ENCODE measurements around the gene RAB9A.
A peak's percentile ranks its signal among the peaks of the same experiment; 100 is the strongest.
"Not testable (repeated sequence)": the region's sequence is repeated elsewhere in the genome, so short reads cannot be mapped to it uniquely, and the experiment has no call there.

The RAB9A gene

DNA sequence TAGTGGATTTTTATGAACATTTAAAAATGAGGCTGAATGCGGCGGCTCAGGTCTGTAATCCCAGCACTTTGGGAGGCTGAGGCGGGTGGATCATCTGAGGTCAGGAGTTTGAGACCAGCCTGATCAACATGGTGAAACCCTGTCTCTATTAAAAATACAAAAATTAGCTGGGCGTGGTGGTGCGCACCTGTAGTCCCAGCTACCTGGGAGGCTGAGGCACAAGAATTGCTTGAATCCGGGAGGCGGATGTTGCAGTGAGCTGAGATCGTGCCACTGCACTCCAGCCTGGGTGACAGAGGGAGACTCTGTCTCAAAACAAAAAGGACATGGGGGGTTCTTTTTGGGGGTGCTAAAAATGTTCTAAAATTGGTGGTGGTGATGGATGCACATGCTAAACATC is 19.2 kb upstream of the RAB9A start:
- DNase-seq (ENCODE audit: low spot score), result not testable (repeated sequence)

DNA sequence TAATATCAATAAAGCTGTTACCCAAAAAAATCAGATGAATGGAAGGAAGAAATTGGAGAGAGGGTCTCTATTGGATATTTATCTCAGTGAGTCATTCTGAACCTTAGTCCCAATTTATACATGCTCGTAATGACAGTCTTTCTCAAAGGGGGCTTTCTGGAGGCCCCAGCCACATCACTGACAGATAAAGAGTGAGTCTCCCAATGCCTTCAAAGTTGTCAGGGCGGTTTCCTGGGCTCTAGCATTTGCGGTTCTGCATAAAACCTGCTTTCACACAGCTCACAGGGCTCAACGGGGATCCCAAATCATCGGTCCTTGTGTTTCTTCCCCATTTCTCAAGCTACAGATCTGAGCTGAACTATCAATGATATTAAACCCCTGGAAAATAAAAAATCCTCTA is 18.7 kb upstream of the RAB9A start:
- DNase-seq (ENCODE audit: low spot score), result no peak

DNA sequence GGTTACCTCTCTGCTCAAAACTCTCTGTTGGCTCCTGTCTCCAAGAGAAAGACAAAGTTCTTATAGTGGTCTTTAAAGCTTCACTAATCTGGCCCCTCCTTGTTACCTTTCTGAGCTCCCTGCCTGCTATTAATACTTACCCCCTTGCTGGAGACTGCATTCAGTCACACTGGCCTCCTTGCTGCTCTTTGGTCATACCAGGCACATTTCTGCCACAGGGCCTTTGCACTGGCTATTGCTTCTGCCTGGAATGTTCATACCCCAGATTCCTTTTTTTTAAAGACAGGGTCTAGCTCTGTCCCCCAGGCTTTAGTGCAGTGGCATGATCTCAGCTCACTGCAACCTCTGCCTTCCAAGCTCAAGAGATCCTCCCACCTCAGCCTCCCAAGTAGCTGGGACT is 15.9 kb upstream of the RAB9A start:
- DNase-seq (ENCODE audit: low spot score), result no peak

DNA sequence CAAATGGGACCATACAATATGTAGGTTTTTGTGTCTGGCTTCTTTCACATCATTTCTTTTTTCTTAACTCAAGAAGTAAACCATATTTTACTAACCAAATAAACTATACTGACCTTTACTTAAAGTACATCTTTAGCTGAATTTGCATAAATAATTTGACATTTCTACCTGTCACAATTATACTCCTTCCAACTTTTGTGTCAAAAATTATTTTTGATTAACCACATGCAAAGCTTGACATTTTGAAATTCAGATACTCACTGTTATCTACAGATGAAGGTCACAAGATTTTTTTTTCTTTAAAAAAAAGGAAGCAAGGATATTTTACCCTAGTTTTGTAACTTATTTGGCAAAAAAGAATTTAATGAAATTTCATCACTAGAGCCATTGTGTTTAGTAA is 12.0 kb upstream of the RAB9A start:
- no peak for DNase-seq (ENCODE audit: low spot score)

DNA sequence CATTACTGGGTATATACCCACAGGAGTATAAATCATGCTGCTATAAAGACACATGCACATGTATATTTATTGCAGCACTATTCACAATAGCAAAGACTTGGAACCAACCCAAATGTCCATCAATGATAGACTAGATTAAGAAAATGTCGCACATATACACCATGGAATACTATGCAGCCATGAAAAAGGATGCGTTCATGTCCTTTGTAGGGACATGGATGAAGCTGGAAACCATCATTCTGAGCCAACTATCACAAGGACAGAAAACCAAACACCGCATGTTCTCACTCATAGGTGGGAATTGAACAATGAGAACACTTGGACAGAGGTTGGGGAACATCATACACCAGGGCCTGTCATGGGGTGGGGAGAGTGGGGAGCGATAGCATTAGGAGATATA is 9.2 kb upstream of the RAB9A start:
- DNase-seq (ENCODE audit: low spot score), result not testable (repeated sequence)

DNA sequence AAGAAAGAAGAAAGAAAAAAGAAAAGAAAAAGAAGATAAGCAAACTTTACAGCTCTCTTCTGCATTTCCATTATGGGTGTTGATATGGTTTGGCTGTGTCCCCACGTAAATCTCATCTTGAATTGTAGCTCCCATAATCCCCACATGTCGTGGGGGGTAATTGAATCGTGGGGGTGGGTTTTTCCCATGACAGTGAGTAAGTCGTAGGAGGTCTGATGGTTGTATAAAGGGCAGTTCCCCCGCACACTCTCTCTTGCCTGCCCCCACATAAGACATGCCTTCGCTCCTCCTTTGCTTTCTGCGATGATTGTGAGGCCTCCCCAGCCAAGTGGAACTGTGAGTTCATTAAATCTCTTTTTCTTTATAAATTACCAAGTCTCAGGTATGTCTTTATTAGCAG is 7.3 kb upstream of the RAB9A start:
- DNase-seq (ENCODE audit: low spot score), result no peak

DNA sequence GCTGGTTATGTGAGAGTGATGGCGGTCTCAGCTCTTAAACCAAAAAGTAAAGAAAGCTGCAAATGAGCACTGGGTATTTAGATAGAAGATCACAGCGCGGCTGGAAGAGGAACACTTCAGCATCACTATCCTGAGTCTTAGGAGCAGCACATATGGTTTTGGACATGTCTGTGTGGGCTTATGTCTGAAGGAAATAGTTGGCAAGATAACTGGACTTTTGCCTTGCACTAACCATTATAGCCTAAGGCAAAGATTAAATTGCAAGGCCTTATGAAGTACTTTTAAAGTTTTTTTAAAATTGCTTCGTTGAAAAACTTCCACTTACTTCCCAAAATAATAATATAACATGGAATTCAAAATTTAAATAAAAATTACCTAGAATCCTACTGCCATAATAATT is 4.6 kb upstream of the RAB9A start:
- DNase-seq (ENCODE audit: low spot score), result no peak

DNA sequence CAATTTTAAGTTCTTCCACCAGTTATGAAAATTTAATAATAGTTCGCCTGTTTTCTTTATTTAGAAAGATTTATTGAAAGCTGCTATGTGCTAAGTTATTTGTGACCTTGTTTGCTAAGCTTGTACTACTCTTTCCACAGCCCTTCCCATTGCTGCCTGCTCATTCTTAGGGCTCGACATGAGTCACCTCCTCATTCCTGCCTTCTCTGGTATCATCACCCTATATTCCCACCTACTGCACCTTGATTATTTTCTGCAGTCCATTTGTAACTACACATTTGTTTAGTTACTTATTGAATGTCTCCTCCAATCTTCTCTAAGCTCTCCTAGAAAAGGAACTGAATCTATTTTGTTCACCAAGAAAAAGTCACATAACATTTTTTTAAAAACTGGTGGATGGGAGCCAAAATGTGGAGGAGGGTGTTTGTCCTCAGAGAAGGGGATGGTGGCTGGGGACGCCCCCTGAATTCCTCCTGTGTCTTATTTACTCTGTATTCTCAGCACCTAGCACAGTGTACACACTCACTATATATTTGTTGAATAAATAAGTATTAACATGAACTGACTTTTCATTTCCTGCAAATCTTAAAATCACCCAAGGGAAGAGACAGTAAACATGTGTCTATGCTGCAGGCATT is 3.7 kb upstream of the RAB9A start:
- peak; percentile 9 for DNase-seq (ENCODE audit: low spot score)

DNA sequence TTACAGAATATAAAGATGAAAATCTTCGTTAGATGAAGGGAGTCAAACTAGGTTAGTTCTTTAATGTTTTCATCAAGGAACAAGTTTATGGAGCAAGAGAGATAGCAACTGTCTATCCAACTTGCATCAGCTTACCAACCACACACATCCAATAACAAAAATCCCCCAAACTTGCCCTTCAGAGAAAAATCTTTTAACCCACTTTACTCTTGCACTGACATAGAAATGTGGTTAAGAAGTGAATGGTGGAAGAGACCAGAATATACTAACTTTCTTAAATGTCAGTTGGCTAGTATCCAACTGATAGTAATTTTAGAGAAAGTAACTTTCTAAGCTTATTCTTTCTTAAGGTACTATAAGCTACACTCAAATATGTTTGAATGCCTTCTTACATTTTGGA is 1.7 kb upstream of the RAB9A start:
- DNase-seq (ENCODE audit: low spot score), result no peak

DNA sequence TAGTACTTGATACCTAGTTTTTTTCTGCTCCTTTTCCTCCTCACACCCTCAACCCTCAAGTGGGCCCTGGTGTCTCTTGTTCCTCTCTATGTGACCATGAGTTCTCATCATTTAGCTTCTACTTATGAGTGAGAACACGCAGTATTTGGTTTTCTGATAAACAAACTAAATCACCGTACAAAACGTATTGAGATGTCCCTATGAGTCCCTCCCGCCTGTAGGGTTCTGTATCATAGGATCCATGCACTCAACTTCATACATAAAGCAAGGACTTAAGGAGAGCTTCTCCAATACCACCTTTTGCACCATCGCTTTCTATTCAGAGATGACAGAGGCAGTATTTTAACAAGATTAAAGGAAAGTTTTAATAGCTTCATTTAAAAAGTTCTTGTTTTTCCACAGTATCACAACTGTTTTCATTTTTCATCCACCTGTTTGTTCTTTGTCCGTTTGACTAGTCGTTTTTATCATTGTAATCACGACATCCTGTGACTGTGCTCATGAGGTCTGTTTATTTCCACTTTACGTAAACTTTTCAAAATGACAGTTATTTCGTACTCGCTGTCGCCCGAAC is 457 bp upstream of the RAB9A start:
- no peak for DNase-seq (ENCODE audit: low spot score)

DNA sequence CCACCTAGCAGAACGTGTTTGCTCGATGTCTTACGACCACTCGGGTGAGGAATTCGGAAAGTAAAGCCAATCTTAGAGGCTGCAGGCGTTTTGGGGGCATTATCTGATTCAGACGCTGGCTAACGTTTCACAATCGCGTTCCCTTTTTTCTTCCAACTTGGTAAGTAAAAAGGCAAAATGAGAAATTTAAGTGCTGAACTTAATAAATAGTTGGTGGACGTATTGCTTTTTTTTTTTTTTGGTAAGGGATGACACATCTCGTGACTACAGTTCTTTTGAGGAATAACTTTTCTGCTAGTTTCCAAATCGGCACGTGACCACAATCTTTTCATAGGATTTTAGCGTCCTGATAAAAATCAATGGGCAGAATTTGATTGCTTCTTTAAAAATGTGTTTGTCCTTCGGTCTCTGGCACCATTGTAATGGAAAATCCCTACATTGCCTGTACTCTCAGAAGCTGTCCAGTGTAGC is 848 bp downstream of the RAB9A start:
- DNase-seq (ENCODE audit: low spot score), result peak; percentile 15

DNA sequence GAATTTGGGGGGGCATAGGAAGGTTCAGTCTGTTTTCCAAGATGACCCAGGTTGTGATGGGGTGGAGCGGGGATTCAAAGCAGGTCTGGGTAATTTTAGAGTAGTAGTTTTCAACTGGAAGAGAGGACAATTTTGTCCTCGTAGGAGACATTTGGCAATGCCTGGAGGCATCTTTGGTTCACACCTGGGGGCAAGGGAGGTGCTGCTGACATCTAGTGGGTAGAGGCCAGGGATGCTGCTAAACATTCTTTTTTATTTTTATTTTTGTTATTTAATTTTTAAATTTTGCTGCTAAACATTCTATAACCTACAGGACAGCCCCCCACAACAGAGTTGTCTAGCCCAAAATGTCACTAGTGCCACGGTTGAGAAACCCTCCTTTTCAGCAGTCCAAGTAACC is 1.9 kb downstream of the RAB9A start:
- no peak for DNase-seq (ENCODE audit: low spot score)

DNA sequence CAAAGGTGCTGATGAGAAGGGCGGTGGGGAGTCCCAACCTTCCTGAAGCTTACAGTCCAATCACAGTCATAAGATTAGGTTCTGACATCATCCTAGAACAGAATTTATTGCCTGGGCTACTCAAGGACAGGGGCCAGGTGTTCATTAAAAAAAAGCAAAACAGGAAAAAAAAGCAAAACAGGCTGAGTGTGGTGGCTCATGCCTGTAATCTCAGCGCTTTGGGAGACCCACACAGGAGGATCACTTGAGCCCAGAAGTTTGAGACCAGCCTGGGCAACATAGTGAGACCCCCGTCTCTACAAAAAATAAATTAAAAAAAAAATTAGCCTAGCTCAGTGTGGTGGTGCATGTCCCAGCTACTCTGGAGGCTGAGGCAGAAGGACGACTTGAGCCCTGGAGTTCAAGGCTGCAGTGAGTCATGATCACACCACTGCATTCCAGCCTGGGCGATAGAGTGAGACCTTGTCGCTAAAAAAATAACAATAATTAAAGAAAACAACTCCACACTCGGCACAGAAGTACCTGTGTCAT is 3.0 kb downstream of the RAB9A start:
- no peak for DNase-seq (ENCODE audit: low spot score)

DNA sequence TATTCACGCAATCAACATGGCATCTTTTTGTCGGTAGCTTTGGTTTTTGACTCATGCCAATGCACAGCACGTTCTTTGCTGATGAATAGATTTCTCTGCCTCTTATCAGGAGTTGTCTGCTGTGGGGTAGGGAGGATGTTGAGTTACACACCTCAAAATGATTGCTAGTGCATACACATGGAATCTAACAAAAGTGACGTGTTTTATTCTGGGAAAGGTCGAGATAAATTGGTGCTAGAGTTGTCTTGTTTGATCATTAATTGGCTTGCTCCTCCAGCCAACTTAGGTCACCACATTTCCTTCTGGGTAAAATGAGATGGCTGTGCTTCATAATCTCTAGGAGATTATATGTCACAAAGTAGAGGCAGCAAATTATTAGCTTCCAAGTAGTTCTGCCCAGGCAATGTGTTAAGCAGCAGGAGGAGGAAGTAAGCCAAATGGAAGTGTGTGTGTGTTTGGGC is 3.9 kb downstream of the RAB9A start:
- no peak for DNase-seq (ENCODE audit: low spot score)

DNA sequence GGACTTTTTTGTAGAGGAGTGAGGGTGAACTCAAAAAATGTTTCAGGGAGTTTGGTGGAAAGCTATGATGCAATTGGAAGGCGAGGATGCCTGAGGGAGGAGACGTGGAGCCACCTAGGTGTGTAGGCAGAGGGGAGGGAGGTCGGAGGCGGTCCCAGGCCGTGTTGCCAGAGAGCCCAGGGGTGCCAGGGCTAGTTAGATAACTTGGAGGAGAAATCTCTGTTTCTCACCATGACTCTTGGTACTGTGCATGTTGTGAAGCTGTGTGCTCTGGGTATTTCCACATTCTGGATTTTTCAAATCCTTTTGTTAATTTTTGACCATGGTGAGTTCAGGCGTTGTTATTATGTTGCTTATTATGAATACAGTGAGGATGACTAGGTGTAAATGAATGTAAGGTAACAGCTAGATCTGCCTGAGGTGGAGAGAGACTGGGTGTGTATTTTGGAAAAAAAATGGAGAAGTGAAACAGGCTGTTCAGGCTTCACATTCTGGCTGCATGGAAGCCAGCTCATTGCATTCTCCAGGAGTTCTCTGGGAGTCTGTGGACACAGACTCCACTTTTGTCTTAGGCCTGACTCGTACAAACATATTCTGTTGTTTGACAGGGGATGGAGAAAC is 4.5 kb downstream of the RAB9A start:
- DNase-seq (ENCODE audit: low spot score), result no peak

DNA sequence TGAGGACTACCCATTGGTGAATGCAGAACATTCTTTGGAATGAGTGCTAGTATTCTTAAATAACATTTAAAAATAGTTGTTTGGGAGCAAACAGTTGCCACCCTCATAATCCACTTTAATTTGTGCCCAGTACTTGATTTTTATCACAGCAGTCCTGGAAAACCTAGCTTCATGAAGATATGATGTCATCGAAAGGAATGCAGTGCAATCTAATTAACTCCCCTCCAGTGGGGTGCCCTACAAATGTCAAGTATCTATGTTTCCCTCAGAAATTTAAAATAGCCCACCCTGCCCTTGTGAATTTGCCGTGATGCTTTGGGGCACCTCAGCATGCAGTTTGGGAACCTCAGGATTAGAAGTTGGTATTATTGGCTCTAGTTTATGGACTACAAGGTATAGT is 5.4 kb downstream of the RAB9A start:
- no peak for DNase-seq (ENCODE audit: low spot score)

DNA sequence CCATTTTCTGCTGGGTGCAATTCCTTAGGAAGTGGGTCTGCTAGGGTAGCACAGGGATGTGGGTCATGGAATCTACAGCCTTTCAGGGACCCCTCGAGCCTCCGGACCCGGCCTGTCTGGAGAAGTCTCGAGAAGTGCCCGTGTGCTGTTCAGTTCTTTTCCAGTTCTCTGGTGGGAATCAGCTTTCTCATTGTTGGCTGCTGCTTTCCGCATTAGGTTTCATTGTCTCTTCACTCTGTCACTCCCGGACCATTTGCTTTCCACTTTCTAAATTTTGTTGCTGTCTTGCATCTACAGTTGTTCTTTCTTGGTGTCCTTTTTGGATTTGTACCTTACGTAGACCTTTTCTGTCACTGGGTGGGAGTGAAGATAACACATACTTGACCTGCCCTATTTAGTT is 6.1 kb downstream of the RAB9A start:
- no peak for DNase-seq (ENCODE audit: low spot score)

DNA sequence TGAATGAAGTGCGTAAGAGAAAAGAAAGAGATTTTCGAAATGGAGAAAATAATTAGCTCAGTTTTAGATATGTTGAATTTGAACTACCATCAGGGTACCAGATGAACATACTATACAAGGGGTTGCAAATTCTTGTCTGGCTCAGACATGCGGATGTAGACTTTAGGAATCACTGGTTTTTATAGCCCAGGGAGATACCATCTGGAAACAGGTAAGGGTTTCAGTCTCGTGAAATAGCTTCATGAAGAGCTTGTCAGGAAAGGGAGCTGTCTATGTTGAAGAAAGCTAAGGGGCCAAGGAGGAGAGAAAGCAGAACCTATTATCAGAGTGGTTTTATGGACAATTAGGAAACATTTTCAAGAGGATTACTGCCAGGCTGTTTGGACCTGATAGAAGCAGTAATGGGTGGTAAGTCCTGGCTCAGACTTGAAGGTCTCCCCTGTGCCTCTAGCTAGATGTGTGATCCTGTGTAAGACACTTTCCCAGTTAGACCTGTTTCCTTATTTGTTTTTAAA is 6.7 kb downstream of the RAB9A start:
- DNase-seq (ENCODE audit: low spot score), result no peak

DNA sequence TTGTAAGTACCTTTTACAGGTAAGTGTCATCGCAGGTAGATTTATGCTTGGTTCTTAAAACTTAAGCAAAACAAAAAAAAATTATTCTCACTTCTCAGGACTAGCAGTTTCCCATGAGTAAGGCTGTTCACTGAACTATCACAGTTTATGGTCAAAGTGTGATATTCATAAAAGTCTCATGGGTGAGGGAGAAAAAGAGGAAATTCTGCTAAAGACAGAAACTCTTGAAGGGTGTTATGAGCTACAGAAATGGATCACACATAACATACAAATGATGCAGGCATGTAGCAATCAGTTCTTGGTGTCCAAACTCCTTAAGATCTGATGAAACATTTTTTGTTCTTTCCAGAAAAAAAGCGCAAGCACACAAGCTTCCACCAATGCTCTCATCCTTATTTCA is 8.5 kb downstream of the RAB9A start:
- DNase-seq (ENCODE audit: low spot score), result no peak

DNA sequence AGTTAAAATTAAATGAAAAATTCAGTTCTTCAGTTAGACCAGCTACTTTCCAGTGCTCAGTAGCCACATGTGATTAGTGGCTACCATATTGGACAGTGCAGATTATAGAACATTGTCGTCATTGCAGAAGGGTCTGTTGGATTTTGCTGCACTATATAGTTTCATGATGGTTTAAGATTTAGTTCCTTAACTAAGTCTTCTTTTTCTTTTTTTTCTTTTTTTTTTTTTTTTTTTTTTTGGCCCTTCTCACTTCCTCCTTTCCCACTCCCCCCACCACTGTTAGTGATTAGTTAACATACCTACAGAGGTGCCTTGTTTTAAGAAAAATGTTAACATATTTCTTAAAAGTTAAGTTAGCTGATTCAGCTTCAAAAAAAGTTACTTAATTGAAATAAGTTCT is 9.0 kb downstream of the RAB9A start:
- DNase-seq (ENCODE audit: low spot score), result no peak

DNA sequence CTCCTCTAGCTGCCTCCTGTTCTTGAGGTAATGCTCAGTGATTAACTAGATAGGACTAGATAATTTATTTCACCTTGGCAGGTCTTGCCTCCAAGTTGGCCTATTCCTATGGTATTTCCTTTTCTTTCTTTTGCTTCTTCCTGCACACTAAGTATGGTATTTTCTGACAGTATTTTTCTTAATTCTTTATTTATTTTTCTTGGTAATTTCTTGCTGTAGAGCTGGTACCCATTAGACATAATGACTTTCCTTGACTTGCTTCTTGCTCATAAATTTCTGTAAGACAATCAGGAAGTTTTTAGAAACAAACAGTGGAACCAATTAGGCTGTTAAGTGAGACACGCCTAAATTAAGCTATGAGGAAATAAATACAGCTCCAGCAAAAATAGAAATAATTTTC is 9.5 kb downstream of the RAB9A start:
- DNase-seq (ENCODE audit: low spot score), result no peak

DNA sequence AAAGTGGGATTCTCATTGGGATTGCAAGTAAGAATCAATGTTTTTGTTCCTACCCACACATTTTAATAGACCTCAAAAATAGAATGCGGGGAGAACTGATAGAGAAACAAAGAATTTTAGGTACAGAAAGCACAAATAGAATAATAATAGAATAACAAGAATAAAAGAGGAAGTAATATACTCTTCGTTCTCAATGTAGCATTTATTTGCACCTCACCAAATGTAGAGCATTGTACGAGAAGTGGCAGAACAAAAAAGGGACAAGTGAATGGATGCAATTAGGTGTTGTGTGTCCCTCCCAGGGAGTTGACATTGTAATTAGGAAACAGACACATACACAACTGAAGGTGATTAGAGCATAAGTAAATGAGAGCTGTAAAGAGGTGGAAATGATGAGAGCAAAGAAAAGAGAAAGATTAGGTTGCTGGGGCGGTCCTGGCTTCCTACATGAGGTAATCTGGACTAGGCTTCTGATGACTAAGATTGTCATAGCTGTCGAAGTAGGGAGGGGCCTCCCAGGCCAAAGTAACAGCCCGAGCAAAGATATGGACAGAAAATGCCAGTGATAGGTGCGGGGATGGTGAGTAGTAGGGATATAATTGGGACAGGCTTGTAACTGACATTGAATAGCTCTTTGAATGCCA is 10.4 kb downstream of the RAB9A start:
- peak; percentile 66 for DNase-seq (ENCODE audit: low spot score)

DNA sequence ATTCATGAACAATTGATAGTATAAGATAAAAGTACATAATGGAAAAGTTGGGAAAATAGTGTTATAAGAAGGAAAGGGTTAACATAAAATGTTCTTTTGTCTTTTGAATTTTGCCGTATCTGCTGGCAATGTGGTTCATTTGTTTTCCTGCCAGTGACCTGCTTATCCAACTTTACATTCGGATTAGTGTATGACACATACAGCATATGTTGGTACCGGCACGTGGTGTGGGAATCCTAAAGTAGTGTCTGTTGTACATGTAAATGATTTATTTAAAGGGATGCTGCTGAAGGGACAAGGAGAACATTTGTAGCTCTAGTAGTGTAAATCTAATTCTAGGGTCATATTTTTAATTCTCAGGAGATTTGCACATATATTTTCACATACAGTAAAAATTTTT is 11.5 kb downstream of the RAB9A start:
- no peak for DNase-seq (ENCODE audit: low spot score)

All from AG20443 (cell line).